H1 (cell line): ENCODE data around the gene TGFB1I1. TPM values are rescaled to one million over a fixed set of nuclear protein-coding genes. Genes with fewer than 3 reads are reported as not detected.

Experiments
- TEAD4 ChIP-seq: IDR thresholded peaks from 2 replicates; pipeline ENCODE4 v1.6.1; 2012; ENCODE audit warnings: low read depth, low read length, inconsistent platforms, mixed read lengths
- polyA plus RNA-seq, 7 experiments: library from polyadenylated mRNA; depleted of rRNA in 3 of 7; stranded (reverse) in 5 of 7; unstranded in 2 of 7; fragments of >200 nt in 5 of 7; fragments of 200-250 nt in 2 of 7; gene quantifications; 1 replicate in 5 of 7; 2 replicates in 1 of 7; 4 replicates in 1 of 7; pipeline versions ENCODE4 v1.2.1 to v1.2.3, GENCODE V29; 2011 to 2013; ENCODE audit warnings: missing spikeins in 2 of 7, mixed read lengths in 2 of 7
- total RNA-seq: library from RNA; stranded (reverse); fragmentation: NEBNext Ultra II Directional; extraction: Animal tissue kit (Norgen Biotek cat#: 25700); gene quantifications from 2 replicates; pipeline ENCODE4 v1.2.1, GENCODE V29; 2021
- TF ChIP-seq, protein P1 (sequence below): IDR thresholded peaks from 2 replicates; pipeline ENCODE4 v1.6.1; 2012; ENCODE audit warnings: inconsistent platforms

Gene TGFB1I1
- total and polyA plus RNA-seq, 2 of the 8 experiments (the other 6 are each of a cell fraction or from before 2014, with no cell fraction given): 5.6 to 5.8 TPM

DNA sequence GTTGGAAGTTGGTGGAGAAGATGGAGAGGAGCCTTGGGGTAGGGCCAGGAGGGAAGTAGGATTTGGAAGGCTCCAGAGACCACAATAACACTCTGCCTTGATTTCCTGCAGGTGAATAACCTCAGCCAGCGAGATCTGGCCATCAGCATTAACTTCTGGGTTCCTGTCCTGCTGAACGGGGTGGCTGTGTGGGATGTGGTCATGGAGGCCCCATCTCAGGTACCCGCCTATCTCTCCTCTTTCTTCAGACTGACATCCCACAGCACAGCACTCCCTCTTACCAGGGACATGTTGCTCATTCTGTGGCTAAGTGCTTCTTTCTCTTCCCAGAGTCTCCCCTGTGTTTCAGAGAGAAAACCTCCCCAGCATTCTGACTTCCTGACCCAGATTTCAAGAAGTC, 48.7 kb upstream of the TGFB1I1 start (continued):
- TF ChIP-seq, protein P1, sequence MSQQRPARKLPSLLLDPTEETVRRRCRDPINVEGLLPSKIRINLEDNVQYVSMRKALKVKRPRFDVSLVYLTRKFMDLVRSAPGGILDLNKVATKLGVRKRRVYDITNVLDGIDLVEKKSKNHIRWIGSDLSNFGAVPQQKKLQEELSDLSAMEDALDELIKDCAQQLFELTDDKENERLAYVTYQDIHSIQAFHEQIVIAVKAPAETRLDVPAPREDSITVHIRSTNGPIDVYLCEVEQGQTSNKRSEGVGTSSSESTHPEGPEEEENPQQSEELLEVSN: no peak
- TF ChIP-seq TEAD4: no peak
- TF ChIP-seq, all 59 proteins: peak for 0
